AG09309 (cell line): ENCODE data around the gene CYP11A1.
"Not testable (repeated sequence)": the region's sequence is repeated elsewhere in the genome, so short reads cannot be mapped to it uniquely, and the experiment has no call there.

ENCODE experiments used
- DNase-seq: peaks from one replicate; pipeline ENCODE4 v3.0.0-alpha.2; 2010; ENCODE audit warnings: low read depth
- H3K4me3 ChIP-seq: 2 replicates; pipeline ENCODE4 v1.5.1; 2011; ENCODE audit warnings: mild to moderate bottlenecking, low read depth, low read length, moderate library complexity; ENCODE audit not compliant: control insufficient read depth
- TF ChIP-seq, protein P1 (sequence below): IDR thresholded peaks from 2 replicates; pipeline ENCODE4 v1.5.1; 2011; ENCODE audit warnings: mild to moderate bottlenecking, low read depth, low read length, inconsistent platforms; ENCODE audit not compliant: insufficient read depth, control insufficient read depth; ENCODE audit errors: missing control alignments

The CYP11A1 gene

DNA sequence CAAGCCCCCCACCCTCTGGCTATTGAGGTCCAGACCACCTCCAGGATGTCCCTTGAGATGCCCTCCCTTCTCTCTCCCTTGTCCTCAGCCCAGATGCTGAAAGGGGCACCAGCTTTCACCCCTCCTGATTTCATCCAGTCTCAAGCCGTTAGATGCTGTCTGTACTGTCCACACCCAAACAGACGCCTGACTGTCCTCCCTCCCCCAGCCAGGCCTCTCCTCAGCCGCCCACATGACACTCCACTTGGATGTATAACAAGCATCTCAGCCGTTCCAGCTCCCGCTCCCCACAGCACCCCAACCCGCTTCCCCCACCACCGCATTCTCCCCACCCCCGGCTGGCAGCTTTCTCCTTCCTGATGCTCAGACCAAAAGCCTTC is 25.0 kb upstream of the CYP11A1 start:
- H3K4me3 ChIP-seq, result no peak overlapping the region
- no peak for DNase-seq
- TF ChIP-seq, protein P1, sequence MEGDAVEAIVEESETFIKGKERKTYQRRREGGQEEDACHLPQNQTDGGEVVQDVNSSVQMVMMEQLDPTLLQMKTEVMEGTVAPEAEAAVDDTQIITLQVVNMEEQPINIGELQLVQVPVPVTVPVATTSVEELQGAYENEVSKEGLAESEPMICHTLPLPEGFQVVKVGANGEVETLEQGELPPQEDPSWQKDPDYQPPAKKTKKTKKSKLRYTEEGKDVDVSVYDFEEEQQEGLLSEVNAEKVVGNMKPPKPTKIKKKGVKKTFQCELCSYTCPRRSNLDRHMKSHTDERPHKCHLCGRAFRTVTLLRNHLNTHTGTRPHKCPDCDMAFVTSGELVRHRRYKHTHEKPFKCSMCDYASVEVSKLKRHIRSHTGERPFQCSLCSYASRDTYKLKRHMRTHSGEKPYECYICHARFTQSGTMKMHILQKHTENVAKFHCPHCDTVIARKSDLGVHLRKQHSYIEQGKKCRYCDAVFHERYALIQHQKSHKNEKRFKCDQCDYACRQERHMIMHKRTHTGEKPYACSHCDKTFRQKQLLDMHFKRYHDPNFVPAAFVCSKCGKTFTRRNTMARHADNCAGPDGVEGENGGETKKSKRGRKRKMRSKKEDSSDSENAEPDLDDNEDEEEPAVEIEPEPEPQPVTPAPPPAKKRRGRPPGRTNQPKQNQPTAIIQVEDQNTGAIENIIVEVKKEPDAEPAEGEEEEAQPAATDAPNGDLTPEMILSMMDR, result no peak

DNA sequence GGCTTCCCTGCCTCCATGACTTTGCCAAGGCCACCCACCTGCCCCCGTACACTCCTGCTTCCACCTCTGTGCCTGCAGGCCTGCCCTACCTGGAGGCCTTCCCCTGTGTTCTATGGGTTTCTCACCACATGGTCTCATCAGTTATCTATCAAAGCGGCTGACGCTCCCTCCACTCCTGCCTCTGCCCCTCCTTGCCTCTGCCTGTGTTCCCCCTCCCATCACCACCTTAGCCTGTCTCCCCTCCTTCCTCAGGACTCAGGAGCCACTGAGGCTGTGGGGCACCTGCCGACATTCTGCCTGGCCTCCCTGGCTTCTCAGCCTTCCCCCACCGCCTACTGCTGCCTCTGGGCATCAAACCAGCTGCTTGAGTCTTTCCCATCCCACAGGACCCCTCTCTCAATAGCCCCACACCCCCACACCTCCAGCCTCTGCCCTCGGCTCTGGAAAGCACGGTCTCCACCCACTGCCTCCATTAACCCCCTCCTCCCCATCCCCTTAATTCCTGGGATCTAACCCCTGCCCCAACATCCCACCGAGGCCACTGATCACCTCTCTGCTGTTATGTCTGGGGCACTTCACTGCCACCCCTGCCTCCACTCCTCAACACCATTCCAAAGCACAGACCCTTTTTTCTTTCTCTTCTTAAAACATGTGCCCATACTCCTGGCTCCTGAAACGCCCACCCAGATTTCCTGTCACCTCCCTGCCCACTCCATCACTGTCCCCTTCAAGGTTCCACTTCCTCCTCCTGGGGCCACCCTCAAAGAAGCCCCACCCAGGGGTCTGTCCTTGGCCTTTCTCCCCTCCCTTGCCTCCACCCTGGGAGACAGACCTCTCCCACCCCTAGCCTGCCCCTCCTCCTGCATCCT is 24.4 kb upstream of the CYP11A1 start:
- H3K4me3 ChIP-seq, result no peak overlapping the region
- DNase-seq, result no peak
- TF ChIP-seq, protein P1, result no peak

DNA sequence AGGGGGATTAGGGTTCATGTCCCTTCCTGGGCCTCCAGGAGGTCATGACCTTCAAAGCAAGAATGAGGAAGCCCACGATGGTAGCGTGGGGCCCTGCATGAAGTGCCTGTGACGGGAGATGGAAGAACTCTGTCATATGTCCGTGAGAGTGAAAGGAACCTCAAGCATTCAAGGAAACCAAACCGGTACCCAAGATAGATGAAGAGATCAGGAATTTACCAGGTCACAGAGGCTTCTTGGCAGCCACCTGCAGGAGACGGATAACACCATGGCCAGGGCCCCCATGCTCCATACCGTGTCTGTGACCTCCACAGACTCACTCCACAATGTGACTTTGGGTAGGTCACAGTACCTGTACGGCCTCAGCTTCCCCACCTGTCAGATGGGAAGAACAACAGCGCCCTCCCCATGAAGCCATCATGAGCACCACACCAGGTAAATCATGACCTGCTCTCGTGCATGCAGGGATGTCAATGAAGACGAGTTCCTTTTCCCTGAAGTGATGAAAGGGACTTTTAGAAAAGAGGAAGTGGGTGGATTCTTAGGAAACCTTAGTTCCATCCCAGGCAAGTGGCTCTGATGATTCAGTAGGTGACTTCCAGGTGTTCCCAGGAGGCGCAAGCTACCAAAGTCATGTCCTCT is 23.3 kb upstream of the CYP11A1 start:
- TF ChIP-seq, protein P1, result no peak
- DNase-seq, result no peak

DNA sequence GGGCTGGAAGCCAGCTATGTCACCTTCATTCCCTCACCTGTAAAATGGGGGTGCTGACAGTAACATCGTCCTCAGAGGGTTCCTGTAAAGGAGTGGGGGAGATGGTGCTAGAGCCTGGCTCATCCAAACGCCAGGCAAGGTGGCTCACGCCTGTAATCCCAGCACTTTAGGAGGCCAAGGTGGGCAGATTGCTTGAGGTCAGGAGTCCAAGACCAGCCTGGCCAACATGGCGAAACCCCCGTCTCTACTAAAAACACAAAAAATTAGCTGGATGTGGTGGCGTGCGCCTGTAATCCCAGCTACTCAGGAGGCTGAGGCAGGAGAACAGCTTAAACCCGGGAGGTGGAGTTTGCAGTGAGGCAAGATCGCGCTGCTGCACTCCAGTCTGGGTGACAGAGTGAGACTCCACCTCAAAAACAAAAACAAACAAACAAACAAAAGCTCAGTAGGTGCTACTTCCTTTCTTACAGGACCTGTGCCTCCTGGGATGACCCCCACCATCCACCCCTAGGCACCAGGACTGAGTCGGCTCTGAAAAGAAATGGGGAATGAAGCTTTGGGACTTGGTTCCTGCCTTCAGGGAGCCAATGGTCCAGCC is 22.7 kb upstream of the CYP11A1 start:
- not testable (repeated sequence) for DNase-seq, H3K4me3 ChIP-seq

More for the DNA sequence above, 23.3 kb upstream of the CYP11A1 start:
- no peak overlapping the region for H3K4me3 ChIP-seq

DNA sequence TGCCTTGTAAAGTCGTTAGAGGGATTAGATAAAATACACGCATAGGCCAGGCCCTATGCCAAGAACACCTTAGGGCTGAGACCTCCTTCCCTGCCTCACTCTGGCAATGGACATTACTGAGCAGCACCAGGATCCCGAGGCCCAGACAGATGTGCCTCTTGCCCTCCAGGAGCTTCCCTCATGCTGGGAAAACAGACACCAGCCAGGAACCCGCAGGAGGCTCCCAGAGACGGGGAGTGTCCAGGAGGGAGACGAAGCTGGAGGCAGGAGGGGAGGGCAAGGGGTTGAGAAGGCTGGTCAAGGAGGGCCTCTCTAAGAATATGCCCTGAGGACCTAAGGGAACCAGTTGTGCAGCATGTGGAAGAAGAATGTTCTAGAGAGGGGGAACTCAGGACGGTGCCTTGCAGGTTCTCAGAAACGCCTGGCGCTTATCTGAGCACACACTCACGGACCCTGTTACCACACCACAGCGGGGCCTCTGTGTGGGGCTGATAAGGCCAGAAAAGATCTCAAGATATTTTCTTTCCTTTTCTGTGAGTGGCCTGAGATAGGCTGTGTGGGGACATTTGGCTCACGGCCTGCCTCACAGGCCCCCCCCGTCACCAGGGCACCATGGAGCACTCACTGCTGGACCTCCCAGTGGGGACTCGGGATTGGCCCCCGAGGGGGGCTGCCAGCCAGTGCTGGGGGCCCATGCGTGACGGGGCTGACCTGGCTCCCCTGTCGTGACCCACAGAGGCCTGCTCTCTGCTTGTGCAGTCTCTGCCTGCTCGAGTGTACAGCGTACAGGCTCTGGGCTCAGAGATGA is 22.0 kb upstream of the CYP11A1 start:
- H3K4me3 ChIP-seq, result no peak overlapping the region
- TF ChIP-seq, protein P1, result no peak
- no peak for DNase-seq

DNA sequence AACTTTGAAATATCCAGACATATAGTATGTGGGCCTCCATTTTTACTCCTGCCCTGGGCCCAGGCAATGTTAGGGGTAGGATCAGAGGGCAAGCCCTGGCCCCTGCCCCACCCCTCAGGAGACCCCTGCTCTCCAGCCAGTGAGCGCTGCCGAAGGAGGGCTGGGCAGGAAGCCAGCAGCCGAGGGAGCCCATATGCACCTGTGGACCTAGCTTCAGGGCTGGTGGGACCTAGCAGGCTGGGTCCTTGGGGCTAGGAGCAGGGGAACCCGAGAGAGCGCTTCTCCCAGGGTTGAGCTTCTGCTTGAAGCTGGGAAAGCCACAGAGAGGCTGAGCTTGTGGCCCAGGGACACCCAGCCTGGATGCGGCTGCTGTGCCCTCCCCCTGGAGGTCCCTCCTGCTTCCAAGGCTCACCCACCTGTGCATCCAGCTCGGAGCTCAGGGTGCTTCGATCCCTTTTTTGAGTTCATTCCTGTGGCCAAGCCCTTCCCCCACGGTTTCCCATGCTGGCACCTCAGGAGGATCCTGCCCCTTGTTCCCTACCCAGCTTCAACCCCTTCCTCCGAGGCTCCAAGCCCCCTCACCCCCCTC is 21.0 kb upstream of the CYP11A1 start:
- TF ChIP-seq, protein P1, result no peak
- no peak for DNase-seq
- no peak overlapping the region for H3K4me3 ChIP-seq
